ENCODE data around the gene LPP. TPM values are rescaled to one million over a fixed set of nuclear protein-coding genes. Genes with fewer than 3 reads are reported as not detected.

The LPP gene
- total RNA-seq, 3 donors from 2014 or later: 262 to 816 (median 325) TPM

DNA sequence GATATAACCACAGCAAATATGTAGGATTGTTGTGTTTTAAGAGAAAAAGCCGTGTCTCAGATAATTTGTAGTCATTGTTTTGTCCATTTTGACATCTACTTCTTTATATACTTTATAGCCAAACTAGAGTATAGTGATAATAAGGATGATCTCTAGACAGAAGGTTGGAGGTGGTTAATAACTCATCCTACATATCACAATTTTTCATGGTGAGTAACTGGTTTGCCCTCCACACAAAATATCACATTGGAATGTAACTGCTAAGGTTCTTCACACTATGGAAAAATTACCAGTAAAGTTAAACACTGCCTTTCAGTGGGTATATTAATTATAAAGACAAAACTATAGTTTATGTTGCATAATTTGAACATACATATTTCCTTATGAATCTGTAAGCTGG, 380.7 kb downstream of the LPP start:
- H3K4me1 ChIP-seq (ENCODE audit: low read depth): no peaks in the 10 kb centered on the region

GRCh38 chr3:188537606-188538005, 383.6 kb downstream of the LPP start:
- no peak for ATAC-seq
- H3K36me3 ChIP-seq (ENCODE audit: low read depth): no peaks in the 10 kb centered on the region
- intact Hi-C loops (cut with DNase I, micrococcal nuclease): no loop called here
- no peak overlapping the region for H3K4me3 ChIP-seq
- TF ChIP-seq, protein P1, sequence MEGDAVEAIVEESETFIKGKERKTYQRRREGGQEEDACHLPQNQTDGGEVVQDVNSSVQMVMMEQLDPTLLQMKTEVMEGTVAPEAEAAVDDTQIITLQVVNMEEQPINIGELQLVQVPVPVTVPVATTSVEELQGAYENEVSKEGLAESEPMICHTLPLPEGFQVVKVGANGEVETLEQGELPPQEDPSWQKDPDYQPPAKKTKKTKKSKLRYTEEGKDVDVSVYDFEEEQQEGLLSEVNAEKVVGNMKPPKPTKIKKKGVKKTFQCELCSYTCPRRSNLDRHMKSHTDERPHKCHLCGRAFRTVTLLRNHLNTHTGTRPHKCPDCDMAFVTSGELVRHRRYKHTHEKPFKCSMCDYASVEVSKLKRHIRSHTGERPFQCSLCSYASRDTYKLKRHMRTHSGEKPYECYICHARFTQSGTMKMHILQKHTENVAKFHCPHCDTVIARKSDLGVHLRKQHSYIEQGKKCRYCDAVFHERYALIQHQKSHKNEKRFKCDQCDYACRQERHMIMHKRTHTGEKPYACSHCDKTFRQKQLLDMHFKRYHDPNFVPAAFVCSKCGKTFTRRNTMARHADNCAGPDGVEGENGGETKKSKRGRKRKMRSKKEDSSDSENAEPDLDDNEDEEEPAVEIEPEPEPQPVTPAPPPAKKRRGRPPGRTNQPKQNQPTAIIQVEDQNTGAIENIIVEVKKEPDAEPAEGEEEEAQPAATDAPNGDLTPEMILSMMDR (IDR thresholded peaks at IDR 0.05): no peak
- no peaks in the 10 kb centered on the region for H3K9me3 ChIP-seq
- no peak for DNase-seq
- H3K4me1 ChIP-seq (ENCODE audit: low read depth): peaks cover 4% of the 10 kb centered on the region

More for the DNA sequence above, 380.7 kb downstream of the LPP start:
- Histone ChIP-seq H3K9me3 (no peaks in the 10 kb centered on the region), H3K36me3 (ENCODE audit: low read depth) (no peaks in the 10 kb centered on the region), H3K4me3 (no peak overlapping the region)
- no peak for ATAC-seq
- TF ChIP-seq, protein P1 (IDR thresholded peaks at IDR 0.05): no peak
- intact Hi-C loops (cut with DNase I, micrococcal nuclease): no loop called here
- DNase-seq: no peak

DNA sequence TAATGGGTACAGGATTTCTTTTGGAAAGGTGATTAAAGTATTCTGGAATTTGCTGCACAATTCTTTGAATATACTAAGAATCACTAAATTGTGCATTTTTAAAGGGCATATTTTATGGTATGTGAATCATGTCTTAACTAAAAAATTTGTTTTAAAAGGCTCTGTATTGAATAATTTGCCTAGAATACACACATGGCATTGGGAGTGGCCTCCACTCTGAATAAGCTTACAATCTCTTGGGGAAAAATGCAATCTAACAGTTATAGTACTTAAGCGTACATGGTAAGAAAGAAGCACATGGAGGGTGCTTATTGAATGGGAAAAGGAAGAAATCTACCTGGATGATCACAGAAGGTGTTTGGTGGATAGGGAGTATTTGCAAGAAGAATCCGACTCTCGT, 385.1 kb downstream of the LPP start:
- DNase-seq: no peak
- TF ChIP-seq, protein P1 (IDR thresholded peaks at IDR 0.05): no peak
- peaks cover 4% of the 10 kb centered on the region for H3K4me1 ChIP-seq (ENCODE audit: low read depth)
- intact Hi-C loops (cut with DNase I, micrococcal nuclease): no loop called here
- no peaks in the 10 kb centered on the region for H3K9me3 ChIP-seq
- no peaks in the 10 kb centered on the region for H3K36me3 ChIP-seq (ENCODE audit: low read depth)
- no peak overlapping the region for H3K4me3 ChIP-seq
- no peak for ATAC-seq

DNA sequence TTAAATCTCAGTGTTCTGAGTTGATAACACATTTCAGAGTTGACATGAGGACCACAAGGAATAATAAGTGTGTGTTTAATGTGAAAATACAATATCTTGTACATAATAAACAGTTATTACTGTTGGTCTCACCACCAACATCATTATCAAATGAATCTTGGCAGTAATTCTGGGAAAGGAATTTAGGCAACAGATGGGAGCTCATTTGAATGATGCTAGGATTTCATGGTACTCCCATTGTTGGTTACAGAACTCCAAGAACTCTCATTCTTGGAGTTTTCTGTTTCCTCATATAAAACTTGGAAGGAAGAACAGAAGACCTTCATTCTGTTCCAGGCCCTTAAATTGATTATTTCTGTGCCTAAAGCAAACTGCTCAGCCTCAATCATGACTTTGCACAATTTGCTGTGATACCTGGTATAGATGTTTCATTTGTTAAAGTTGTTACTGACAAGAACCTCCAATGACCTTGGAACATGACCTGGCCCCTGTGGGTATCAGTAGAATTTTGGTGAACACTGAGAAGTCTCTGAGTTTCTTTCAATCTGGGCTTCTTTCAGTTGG, 385.8 kb downstream of the LPP start:
- TF ChIP-seq, protein P1 (IDR thresholded peaks at IDR 0.05): no peak
- Histone ChIP-seq H3K9me3 (no peaks in the 10 kb centered on the region), H3K4me3 (no peak overlapping the region), H3K36me3 (ENCODE audit: low read depth) (no peaks in the 10 kb centered on the region), H3K4me1 (ENCODE audit: low read depth) (peaks cover 4% of the 10 kb centered on the region)
- ATAC-seq: no peak
- intact Hi-C loops (cut with DNase I, micrococcal nuclease): no loop called here
- DNase-seq: no peak

- ATAC-seq: peak; percentile 90
- intact Hi-C loops (cut with DNase I, micrococcal nuclease): no loop called here
- peaks cover 4% of the 10 kb centered on the region for H3K4me1 ChIP-seq (ENCODE audit: low read depth)
- H3K36me3 ChIP-seq (ENCODE audit: low read depth): no peaks in the 10 kb centered on the region
- DNase-seq: no peak
- TF ChIP-seq, protein P1 (IDR thresholded peaks at IDR 0.05): no peak
- no peak overlapping the region for H3K4me3 ChIP-seq
- H3K9me3 ChIP-seq: no peaks in the 10 kb centered on the region
These were observed 388.2 kb downstream of the LPP start for GRCh38 chr3:188542196-188542595.

GRCh38 chr3:188544012-188544411, 390.1 kb downstream of the LPP start:
- Histone ChIP-seq H3K9me3 (no peaks in the 10 kb centered on the region), H3K4me1 (ENCODE audit: low read depth) (peaks cover 4% of the 10 kb centered on the region), H3K36me3 (ENCODE audit: low read depth) (no peaks in the 10 kb centered on the region), H3K4me3 (no peak overlapping the region)
- TF ChIP-seq, protein P1 (IDR thresholded peaks at IDR 0.05): no peak
- no peak for ATAC-seq
- intact Hi-C loops (cut with DNase I, micrococcal nuclease): no loop called here
- no peak for DNase-seq
